ENCODE results near the gene CDKN2A. TPM values are rescaled to one million over a fixed set of nuclear protein-coding genes. Genes with fewer than 3 reads are reported as not detected.

Gene CDKN2A
- total RNA-seq, 1 experiment from 2014 or later: 0.57 TPM

- Mint-ChIP-seq H3K4me3 (peak overlapping the region; percentile 44), H3K9me3 (no peaks in the 10 kb centered on the region), H3K27ac (no peak overlapping the region), H3K27me3 (ENCODE audit: low read depth) (peaks cover 100% of the 10 kb centered on the region), H3K36me3 (no peaks in the 10 kb centered on the region), H3K4me1 (peaks cover 59% of the 10 kb centered on the region)
- CTCF ChIA-PET: interaction anchor here (0.9 to 4.8 kb wide), 9 partner anchors 11 to 157 kb away, joined by 3 to 60 read pairs (median 4); partner anchors contain the start of genes CDKN2A, CDKN2B and CDKN2B-AS1
- DNase-seq (ENCODE audit: low spot score) (no peak), ATAC-seq (peak; percentile 3)
- POLR2A ChIA-PET: interaction anchor here (1.0 kb wide), 1 partner anchor 167 kb away, joined by 3 read pairs; no protein-coding TSS in a partner anchor
- TF ChIP-seq ZNF512 (CRISPR knock-in tag; IDR thresholded peaks at IDR 0.05; ENCODE audit: borderline replicate concordance) (no peak), ZNF396 (CRISPR knock-in tag; IDR thresholded peaks at IDR 0.05; ENCODE audit: borderline replicate concordance) (no peak), FOXJ3 (CRISPR knock-in tag; IDR thresholded peaks at IDR 0.05; ENCODE audit: borderline replicate concordance) (no peak), ATF6 (CRISPR knock-in tag; IDR thresholded peaks at IDR 0.05) (no peak)
- TF ChIP-seq, protein P1, sequence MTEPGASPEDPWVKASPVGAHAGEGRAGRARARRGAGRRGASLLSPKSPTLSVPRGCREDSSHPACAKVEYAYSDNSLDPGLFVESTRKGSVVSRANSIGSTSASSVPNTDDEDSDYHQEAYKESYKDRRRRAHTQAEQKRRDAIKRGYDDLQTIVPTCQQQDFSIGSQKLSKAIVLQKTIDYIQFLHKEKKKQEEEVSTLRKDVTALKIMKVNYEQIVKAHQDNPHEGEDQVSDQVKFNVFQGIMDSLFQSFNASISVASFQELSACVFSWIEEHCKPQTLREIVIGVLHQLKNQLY (CRISPR knock-in tag; IDR thresholded peaks at IDR 0.05): no peak
- TF ChIP-seq, protein P2, sequence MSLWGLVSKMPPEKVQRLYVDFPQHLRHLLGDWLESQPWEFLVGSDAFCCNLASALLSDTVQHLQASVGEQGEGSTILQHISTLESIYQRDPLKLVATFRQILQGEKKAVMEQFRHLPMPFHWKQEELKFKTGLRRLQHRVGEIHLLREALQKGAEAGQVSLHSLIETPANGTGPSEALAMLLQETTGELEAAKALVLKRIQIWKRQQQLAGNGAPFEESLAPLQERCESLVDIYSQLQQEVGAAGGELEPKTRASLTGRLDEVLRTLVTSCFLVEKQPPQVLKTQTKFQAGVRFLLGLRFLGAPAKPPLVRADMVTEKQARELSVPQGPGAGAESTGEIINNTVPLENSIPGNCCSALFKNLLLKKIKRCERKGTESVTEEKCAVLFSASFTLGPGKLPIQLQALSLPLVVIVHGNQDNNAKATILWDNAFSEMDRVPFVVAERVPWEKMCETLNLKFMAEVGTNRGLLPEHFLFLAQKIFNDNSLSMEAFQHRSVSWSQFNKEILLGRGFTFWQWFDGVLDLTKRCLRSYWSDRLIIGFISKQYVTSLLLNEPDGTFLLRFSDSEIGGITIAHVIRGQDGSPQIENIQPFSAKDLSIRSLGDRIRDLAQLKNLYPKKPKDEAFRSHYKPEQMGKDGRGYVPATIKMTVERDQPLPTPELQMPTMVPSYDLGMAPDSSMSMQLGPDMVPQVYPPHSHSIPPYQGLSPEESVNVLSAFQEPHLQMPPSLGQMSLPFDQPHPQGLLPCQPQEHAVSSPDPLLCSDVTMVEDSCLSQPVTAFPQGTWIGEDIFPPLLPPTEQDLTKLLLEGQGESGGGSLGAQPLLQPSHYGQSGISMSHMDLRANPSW (CRISPR knock-in tag; conservative IDR thresholded peaks at IDR 0.05; ENCODE audit: low read depth): no peak
Observed at GRCh38 chr9:21969951-21970799, 24.0 kb downstream of the CDKN2A start.

- Mint-ChIP-seq H3K27me3 (ENCODE audit: low read depth) (peaks cover 100% of the 10 kb centered on the region), H3K4me1 (peaks cover 63% of the 10 kb centered on the region), H3K9me3 (no peaks in the 10 kb centered on the region), H3K27ac (no peak overlapping the region), H3K4me3 (peak overlapping the region; percentile 45), H3K36me3 (no peaks in the 10 kb centered on the region)
- CTCF ChIA-PET: interaction anchor here (0.7 to 4.8 kb wide), 9 partner anchors 14 to 156 kb away, joined by 3 to 60 read pairs (median 4); partner anchors contain the start of gene CDKN2B
- POLR2A ChIA-PET: interaction anchor here (0.6 to 1.0 kb wide), 2 partner anchors 166 to 414 kb away, joined by 3 read pairs; no protein-coding TSS in a partner anchor
- ATAC-seq (peak; percentile 10), DNase-seq (ENCODE audit: low spot score) (peak; percentile 64)
- no peak for TF ChIP-seq NFYB (CRISPR knock-in tag; conservative IDR thresholded peaks at IDR 0.05; ENCODE audit: low read depth)
- TF ChIP-seq ZNF671 (CRISPR knock-in tag; IDR thresholded peaks at IDR 0.05): no peak
- TF ChIP-seq PRRX2 (CRISPR knock-in tag; IDR thresholded peaks at IDR 0.05): no peak
- TF ChIP-seq, protein P3, sequence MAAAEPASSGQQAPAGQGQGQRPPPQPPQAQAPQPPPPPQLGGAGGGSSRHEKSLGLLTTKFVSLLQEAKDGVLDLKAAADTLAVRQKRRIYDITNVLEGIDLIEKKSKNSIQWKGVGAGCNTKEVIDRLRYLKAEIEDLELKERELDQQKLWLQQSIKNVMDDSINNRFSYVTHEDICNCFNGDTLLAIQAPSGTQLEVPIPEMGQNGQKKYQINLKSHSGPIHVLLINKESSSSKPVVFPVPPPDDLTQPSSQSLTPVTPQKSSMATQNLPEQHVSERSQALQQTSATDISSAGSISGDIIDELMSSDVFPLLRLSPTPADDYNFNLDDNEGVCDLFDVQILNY (CRISPR knock-in tag; IDR thresholded peaks at IDR 0.05): no peak
- TF ChIP-seq RELA (CRISPR knock-in tag; IDR thresholded peaks at IDR 0.05; ENCODE audit: borderline replicate concordance): no peak
- TF ChIP-seq ETV6 (CRISPR knock-in tag; IDR thresholded peaks at IDR 0.05): no peak
- TF ChIP-seq, protein P4, sequence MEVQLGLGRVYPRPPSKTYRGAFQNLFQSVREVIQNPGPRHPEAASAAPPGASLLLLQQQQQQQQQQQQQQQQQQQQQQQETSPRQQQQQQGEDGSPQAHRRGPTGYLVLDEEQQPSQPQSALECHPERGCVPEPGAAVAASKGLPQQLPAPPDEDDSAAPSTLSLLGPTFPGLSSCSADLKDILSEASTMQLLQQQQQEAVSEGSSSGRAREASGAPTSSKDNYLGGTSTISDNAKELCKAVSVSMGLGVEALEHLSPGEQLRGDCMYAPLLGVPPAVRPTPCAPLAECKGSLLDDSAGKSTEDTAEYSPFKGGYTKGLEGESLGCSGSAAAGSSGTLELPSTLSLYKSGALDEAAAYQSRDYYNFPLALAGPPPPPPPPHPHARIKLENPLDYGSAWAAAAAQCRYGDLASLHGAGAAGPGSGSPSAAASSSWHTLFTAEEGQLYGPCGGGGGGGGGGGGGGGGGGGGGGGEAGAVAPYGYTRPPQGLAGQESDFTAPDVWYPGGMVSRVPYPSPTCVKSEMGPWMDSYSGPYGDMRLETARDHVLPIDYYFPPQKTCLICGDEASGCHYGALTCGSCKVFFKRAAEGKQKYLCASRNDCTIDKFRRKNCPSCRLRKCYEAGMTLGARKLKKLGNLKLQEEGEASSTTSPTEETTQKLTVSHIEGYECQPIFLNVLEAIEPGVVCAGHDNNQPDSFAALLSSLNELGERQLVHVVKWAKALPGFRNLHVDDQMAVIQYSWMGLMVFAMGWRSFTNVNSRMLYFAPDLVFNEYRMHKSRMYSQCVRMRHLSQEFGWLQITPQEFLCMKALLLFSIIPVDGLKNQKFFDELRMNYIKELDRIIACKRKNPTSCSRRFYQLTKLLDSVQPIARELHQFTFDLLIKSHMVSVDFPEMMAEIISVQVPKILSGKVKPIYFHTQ (CRISPR knock-in tag; IDR thresholded peaks at IDR 0.05): no peak
- no peak for TF ChIP-seq TP53 (CRISPR knock-in tag; IDR thresholded peaks at IDR 0.05)
- no peak for TF ChIP-seq TEAD4 (CRISPR knock-in tag; IDR thresholded peaks at IDR 0.05)
Observed at GRCh38 chr9:21969011-21969940, 24.9 kb downstream of the CDKN2A start.

Measured in WTC11 (cell line).